Hepatocyte (in vitro differentiated cells): ENCODE results near the gene HOXA11.

Experiments used
- EZH2 ChIP-seq: fragments of 200-600 bp; sonication (generic); IDR thresholded peaks from 2 replicates; pipeline ENCODE4 v1.6.1; 2016; ENCODE audit warnings: antibody characterized with exemption, mild to moderate bottlenecking, borderline replicate concordance
- EZH2phosphoT487 ChIP-seq: fragments of 200-600 bp; sonication (generic); IDR thresholded peaks from one replicate; pipeline ENCODE4 v1.6.1; 2018; ENCODE audit warnings: antibody characterized with exemption, mild to moderate bottlenecking, low read depth, moderate library complexity; ENCODE audit not compliant: unreplicated experiment, severe bottlenecking
- TF ChIP-seq, protein P1 (sequence below): fragments of 200-600 bp; sonication (generic); IDR thresholded peaks from 2 replicates; pipeline ENCODE4 v1.5.1; 2016; ENCODE audit warnings: antibody characterized with exemption, mild to moderate bottlenecking; ENCODE audit not compliant: poor library complexity

DNA sequence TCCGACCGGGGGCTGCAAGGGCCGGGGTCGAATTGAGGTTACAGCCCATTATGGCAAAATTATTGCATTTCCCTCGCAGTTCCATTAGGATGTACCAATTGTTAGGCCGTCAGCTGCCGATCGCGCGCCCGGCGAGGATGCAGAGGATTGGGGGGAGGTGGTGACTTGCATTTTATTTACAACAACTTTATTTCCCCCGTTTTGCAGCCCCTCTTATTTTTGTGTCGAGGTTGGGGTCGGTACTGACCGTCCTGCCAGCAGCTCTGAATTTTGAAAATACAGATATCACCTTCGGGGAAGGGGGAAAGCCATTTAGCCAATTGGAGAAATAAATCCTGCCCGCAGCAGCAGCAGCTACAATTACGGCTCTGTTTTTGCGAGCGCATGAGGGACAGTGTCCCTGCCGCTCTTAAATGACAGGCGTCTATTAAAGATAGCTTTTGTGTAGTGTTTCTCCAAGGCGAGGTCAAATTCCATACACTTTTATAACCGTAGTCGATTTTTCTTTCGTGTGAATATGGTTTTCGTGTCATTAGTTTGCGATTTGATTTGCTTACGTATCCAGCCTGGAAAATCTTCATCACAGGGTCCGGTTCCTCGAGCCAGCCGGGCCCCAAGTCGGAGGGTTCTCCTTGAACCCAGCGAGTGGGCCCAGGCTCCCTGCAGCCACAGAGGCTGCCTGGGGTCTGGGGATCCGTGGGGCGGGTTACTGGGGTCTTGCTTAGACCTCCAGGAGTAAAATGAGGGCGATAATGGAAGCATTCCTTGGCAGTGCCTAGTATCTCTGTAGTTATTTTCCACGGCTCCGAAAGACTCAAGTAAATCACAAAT, 40.9 kb downstream of the HOXA11 start:
- TF ChIP-seq, protein P1, sequence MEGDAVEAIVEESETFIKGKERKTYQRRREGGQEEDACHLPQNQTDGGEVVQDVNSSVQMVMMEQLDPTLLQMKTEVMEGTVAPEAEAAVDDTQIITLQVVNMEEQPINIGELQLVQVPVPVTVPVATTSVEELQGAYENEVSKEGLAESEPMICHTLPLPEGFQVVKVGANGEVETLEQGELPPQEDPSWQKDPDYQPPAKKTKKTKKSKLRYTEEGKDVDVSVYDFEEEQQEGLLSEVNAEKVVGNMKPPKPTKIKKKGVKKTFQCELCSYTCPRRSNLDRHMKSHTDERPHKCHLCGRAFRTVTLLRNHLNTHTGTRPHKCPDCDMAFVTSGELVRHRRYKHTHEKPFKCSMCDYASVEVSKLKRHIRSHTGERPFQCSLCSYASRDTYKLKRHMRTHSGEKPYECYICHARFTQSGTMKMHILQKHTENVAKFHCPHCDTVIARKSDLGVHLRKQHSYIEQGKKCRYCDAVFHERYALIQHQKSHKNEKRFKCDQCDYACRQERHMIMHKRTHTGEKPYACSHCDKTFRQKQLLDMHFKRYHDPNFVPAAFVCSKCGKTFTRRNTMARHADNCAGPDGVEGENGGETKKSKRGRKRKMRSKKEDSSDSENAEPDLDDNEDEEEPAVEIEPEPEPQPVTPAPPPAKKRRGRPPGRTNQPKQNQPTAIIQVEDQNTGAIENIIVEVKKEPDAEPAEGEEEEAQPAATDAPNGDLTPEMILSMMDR, result no peak
- TF ChIP-seq EZH2, result no peak
- TF ChIP-seq EZH2phosphoT487, result no peak
